K562 (cell line): ENCODE results near the gene EIF2AK3. TPM values are rescaled to one million over a fixed set of nuclear protein-coding genes. Genes with fewer than 3 reads are reported as not detected.
A peak's percentile ranks its signal among the peaks of the same experiment; 100 is the strongest.

Experiments used
- AFF1 ChIP-seq, 2 experiments: fragments of 450-650 bp; IDR thresholded peaks; 2 replicates each; pipeline ENCODE4 v1.6.1; 2018; ENCODE audit warnings: mild to moderate bottlenecking in 2 of 2, low read depth in 1 of 2; ENCODE audit not compliant: partially characterized antibody in 2 of 2
- EZH2 ChIP-seq: IDR thresholded peaks from 2 replicates; pipeline ENCODE4 v1.6.1; 2012; ENCODE audit warnings: low read depth, mild to moderate bottlenecking, inconsistent platforms, low read length, borderline replicate concordance
- FOXM1 ChIP-seq, 2 experiments: fragments of 450-650 bp in 1 of 2; sonication (generic) in 1 of 2; formaldehyde crosslinking in 1 of 2; IDR thresholded peaks; 2 replicates each; pipeline versions ENCODE4 v1.6.1 to v1.9.0; 2017 to 2022; ENCODE audit warnings: low read depth in 2 of 2, mild to moderate bottlenecking in 2 of 2, missing genetic modification reagents in 1 of 2, moderate library complexity in 1 of 2
- ILK ChIP-seq: fragments of 450-650 bp; IDR thresholded peaks from 2 replicates; pipeline ENCODE4 v1.6.1; 2016; ENCODE audit warnings: missing genetic modification characterization, low read depth, mild to moderate bottlenecking, missing compliant biosample characterization, moderate library complexity, borderline replicate concordance
- MECOM ChIP-seq: fragments of 250-450 bp; sonication (Bioruptor Pico); IDR thresholded peaks from 2 replicates; pipeline ENCODE4 v1.8.0; 2022; ENCODE audit warnings: inconsistent platforms
- MLX ChIP-seq, 2 experiments: fragments of 450-650 bp in 1 of 2; sonication (generic) in 1 of 2; formaldehyde crosslinking; conservative IDR thresholded peaks; 2 replicates each; pipeline versions ENCODE4 v1.4.0 to v1.8.1; 2020 to 2022; ENCODE audit warnings: mild to moderate bottlenecking in 1 of 2, missing genetic modification reagents in 1 of 2
- NR2C2 ChIP-seq, 2 experiments: fragments of 200-800 bp in 1 of 2; sonication (Bioruptor generic) in 1 of 2; sonication (generic) in 1 of 2; formaldehyde crosslinking in 1 of 2; IDR thresholded peaks; 2 replicates each; pipeline versions ENCODE4 v1.6.1 to v1.8.0; 2016 to 2022; ENCODE audit warnings: mild to moderate bottlenecking in 1 of 2, missing compliant biosample characterization in 1 of 2, missing genetic modification characterization in 1 of 2, missing genetic modification reagents in 1 of 2
- PBX2 ChIP-seq, 2 experiments: IDR thresholded peaks in 1 of 2; conservative IDR thresholded peaks in 1 of 2; 2 replicates each; pipeline ENCODE4 v1.6.1; 2016; ENCODE audit warnings: low read depth in 2 of 2, mild to moderate bottlenecking in 1 of 2, missing compliant biosample characterization in 1 of 2, missing genetic modification characterization in 1 of 2, moderate library complexity in 1 of 2
- PML ChIP-seq: IDR thresholded peaks from 2 replicates; pipeline ENCODE4 v1.6.1; 2012; ENCODE audit warnings: low read length, inconsistent platforms
- SMARCB1 ChIP-seq: IDR thresholded peaks from 2 replicates; pipeline ENCODE4 v1.6.1; 2011; ENCODE audit warnings: improper control_type of control experiment, low read depth; ENCODE audit not compliant: insufficient read length
- TEAD4 ChIP-seq, 2 experiments: sonication (generic) in 1 of 2; formaldehyde crosslinking in 1 of 2; IDR thresholded peaks; 2 replicates each; pipeline versions ENCODE4 v1.6.1 to v1.8.0; 2012 to 2022; ENCODE audit warnings: borderline replicate concordance in 1 of 2, inconsistent platforms in 1 of 2, low read length in 1 of 2, mild to moderate bottlenecking in 1 of 2, missing genetic modification reagents in 1 of 2
- ZFPM2 ChIP-seq: fragments of 250-450 bp; sonication (Bioruptor Pico); IDR thresholded peaks from 2 replicates; pipeline ENCODE4 v1.5.1; 2022; ENCODE audit warnings: mild to moderate bottlenecking
- ZNF592 ChIP-seq: fragments of 450-650 bp; IDR thresholded peaks from 2 replicates; pipeline ENCODE4 v1.6.1; 2017; ENCODE audit warnings: antibody characterized with exemption, mild to moderate bottlenecking
- ZNF75A ChIP-seq: fragments of 450-650 bp; formaldehyde crosslinking; IDR thresholded peaks from 2 replicates; pipeline ENCODE4 v1.4.0; 2020; ENCODE audit warnings: mild to moderate bottlenecking
- polyA plus RNA-seq, 8 experiments: library from polyadenylated mRNA; depleted of rRNA in 4 of 8; stranded (reverse) in 5 of 8; unstranded in 3 of 8; fragments of >200 nt; fragmentation: Nextera tagmentation in 2 of 8; fragmentation: Illumina TruSeq in 1 of 8; extraction: Ambion mirVana in 2 of 8; extraction: Trizol in 1 of 8; gene quantifications; 2 replicates each; pipeline versions ENCODE4 v1.2.1 to v1.2.3, GENCODE V29; 2011 to 2014; ENCODE audit warnings: inconsistent platforms in 1 of 8, missing spikeins in 1 of 8
- total RNA-seq, 7 experiments: library from RNA; depleted of rRNA in 6 of 7; stranded (reverse); fragments of >200 nt in 6 of 7; fragmentation: Illumina TruSeq in 2 of 7; extraction: Trizol in 2 of 7; gene quantifications; 2 replicates each; pipeline versions ENCODE4 v1.2.1 to v1.2.3, GENCODE V29; 2011 to 2021; ENCODE audit warnings: low replicate concordance in 1 of 7

The EIF2AK3 gene
- total and polyA plus RNA-seq, 9 of the 15 experiments (the other 6 are each of a cell fraction or from before 2014, with no cell fraction given): 1.7 to 11.6 (median 7.4) TPM

- TF ChIP-seq NR2C2 (CRISPR knock-in tag; IDR thresholded peaks at IDR 0.05) (no peak), NR2C2 (tag; IDR thresholded peaks at IDR 0.05) (peak; percentile 85), ILK (tag) (no peak), MLX (CRISPR knock-in tag; conservative IDR thresholded peaks at IDR 0.05) (no peak), PBX2 (CRISPR knock-in tag; IDR thresholded peaks at IDR 0.05; ENCODE audit: low read depth) (no peak), PBX2 (tag; conservative IDR thresholded peaks at IDR 0.05; ENCODE audit: low read depth) (peak; percentile 68), ZNF592 (no peak), AFF1 (IDR thresholded peaks at IDR 0.05; ENCODE audit: low read depth in 1 of 2, partially characterized antibody in 2 of 2) (peak in 1 of 2 experiments; percentile 76), ZFPM2 (no peak), EZH2 (no peak), ZNF75A (no peak), FOXM1 (IDR thresholded peaks at IDR 0.05; ENCODE audit: low read depth) (peak; percentile 67), FOXM1 (CRISPR knock-in tag; IDR thresholded peaks at IDR 0.05; ENCODE audit: low read depth) (no peak), PML (no peak), MECOM (CRISPR knock-in tag) (no peak), SMARCB1 (no peak), TEAD4 (IDR thresholded peaks at IDR 0.05; ENCODE audit: low read length) (peak; percentile 57), TEAD4 (CRISPR knock-in tag; IDR thresholded peaks at IDR 0.05; ENCODE audit: borderline replicate concordance) (no peak)
Observed at GRCh38 chr2:88600038-88600465, 27.2 kb downstream of the EIF2AK3 start (continued).
